D721Med (cell line): ENCODE results near the gene TMEM54.

Source experiments
- DNase-seq: peaks from one replicate; pipeline ENCODE4 v3.0.0; 2011; ENCODE audit warnings: low spot score; ENCODE audit not compliant: insufficient read length
- FAIRE-seq: peaks from 2 replicates; lab custom pipeline; 2011; peaks lifted over from hg19 to GRCh38; lab: Jason Lieb, UNC
- CTCF ChIP-seq: IDR thresholded peaks from 2 replicates; pipeline ENCODE4 v1.5.1; 2012; ENCODE audit warnings: mild to moderate bottlenecking, control low read depth; ENCODE audit not compliant: insufficient read depth; ENCODE audit errors: missing control alignments

TMEM54 gene

GRCh38 chr1:32886004-32886827, 15.0 kb downstream of the TMEM54 start, which contains the start of gene HPCA:
Gene HPCA, plus strand, starts transcription at chr1:32886491. Its CDS starts 2,408 bp downstream, at chr1:32888899.
- FAIRE-seq = no peak
- TF ChIP-seq CTCF = peak; percentile 53
- DNase-seq = no peak

GRCh38 chr1:32885676-32886003, 15.5 kb downstream of the TMEM54 start:
- TF ChIP-seq CTCF = no peak
- FAIRE-seq = no peak
- DNase-seq = no peak

- FAIRE-seq (no peak), DNase-seq (no peak)
- TF ChIP-seq CTCF = no peak
Observed at GRCh38 chr1:32884726-32885125, 16.5 kb downstream of the TMEM54 start.

- FAIRE-seq (no peak), DNase-seq (no peak)
- TF ChIP-seq CTCF = no peak
Observed at GRCh38 chr1:32884032-32884372, 17.2 kb downstream of the TMEM54 start.

GRCh38 chr1:32883338-32884031, 17.7 kb downstream of the TMEM54 start:
- DNase-seq = no peak
- TF ChIP-seq CTCF = no peak
- FAIRE-seq = no peak

- TF ChIP-seq CTCF = no peak
- DNase-seq (peak; percentile 73), FAIRE-seq (no peak)
Observed at GRCh38 chr1:32881871-32882850, 19.0 kb downstream of the TMEM54 start.
